OCI-LY7 (cell line): ENCODE measurements around the gene POGK.

Experiments
- EZH2phosphoT487 ChIP-seq: fragments of 200-600 bp; sonication (generic); IDR thresholded peaks from 2 replicates; pipeline ENCODE4 v1.6.1; 2018; ENCODE audit warnings: low read depth, borderline replicate concordance, mild to moderate bottlenecking, mixed run types, antibody characterized with exemption, low read length, moderate library complexity, mixed read lengths
- TF ChIP-seq, protein P1 (sequence below): fragments of 200-600 bp; sonication (generic); conservative IDR thresholded peaks from 2 replicates; pipeline ENCODE4 v1.5.1; 2014; ENCODE audit warnings: mild to moderate bottlenecking, antibody characterized with exemption, low read length, moderate library complexity, mixed read lengths

- TF ChIP-seq, protein P1, sequence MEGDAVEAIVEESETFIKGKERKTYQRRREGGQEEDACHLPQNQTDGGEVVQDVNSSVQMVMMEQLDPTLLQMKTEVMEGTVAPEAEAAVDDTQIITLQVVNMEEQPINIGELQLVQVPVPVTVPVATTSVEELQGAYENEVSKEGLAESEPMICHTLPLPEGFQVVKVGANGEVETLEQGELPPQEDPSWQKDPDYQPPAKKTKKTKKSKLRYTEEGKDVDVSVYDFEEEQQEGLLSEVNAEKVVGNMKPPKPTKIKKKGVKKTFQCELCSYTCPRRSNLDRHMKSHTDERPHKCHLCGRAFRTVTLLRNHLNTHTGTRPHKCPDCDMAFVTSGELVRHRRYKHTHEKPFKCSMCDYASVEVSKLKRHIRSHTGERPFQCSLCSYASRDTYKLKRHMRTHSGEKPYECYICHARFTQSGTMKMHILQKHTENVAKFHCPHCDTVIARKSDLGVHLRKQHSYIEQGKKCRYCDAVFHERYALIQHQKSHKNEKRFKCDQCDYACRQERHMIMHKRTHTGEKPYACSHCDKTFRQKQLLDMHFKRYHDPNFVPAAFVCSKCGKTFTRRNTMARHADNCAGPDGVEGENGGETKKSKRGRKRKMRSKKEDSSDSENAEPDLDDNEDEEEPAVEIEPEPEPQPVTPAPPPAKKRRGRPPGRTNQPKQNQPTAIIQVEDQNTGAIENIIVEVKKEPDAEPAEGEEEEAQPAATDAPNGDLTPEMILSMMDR = no peak
- no peak for TF ChIP-seq EZH2phosphoT487
Measured at GRCh38 chr1:166848193-166848592, 8.9 kb downstream of the POGK start.
